ENCODE data around the gene NUCB1.

DNA sequence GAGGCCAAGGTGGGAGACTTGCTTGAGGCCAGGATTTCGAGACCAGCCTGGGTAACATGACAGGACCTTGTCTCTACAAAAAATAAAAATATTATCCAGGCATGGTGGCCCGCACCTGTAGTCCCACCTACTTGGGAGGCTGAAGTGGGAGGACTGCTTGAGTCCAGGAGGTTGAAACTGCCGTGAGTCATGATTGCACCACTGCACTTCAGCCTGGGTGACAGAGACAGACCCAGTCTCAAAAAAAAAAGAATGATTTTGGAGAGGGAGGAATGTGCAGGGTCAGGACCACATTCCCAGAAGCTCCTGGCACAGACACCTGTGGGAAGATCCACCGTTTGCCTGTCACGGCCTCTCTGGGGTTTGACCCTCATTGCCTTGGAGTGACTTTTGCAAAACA lies 45.3 kb downstream of the NUCB1 start:
- TF ChIP-seq, protein P1, sequence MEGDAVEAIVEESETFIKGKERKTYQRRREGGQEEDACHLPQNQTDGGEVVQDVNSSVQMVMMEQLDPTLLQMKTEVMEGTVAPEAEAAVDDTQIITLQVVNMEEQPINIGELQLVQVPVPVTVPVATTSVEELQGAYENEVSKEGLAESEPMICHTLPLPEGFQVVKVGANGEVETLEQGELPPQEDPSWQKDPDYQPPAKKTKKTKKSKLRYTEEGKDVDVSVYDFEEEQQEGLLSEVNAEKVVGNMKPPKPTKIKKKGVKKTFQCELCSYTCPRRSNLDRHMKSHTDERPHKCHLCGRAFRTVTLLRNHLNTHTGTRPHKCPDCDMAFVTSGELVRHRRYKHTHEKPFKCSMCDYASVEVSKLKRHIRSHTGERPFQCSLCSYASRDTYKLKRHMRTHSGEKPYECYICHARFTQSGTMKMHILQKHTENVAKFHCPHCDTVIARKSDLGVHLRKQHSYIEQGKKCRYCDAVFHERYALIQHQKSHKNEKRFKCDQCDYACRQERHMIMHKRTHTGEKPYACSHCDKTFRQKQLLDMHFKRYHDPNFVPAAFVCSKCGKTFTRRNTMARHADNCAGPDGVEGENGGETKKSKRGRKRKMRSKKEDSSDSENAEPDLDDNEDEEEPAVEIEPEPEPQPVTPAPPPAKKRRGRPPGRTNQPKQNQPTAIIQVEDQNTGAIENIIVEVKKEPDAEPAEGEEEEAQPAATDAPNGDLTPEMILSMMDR (IDR thresholded peaks at IDR 0.05 in 8 of 11, conservative IDR thresholded peaks at IDR 0.05 in 3 of 11): no peak
- TF ChIP-seq POLR2A (IDR thresholded peaks at IDR 0.05): no peak

Data from spleen (tissue), 7 donors.